Right renal pelvis (tissue), 4 donors: Measurements from ENCODE around the gene SPATS2. TPM values are rescaled to one million over a fixed set of nuclear protein-coding genes. Genes with fewer than 3 reads are reported as not detected.

Experiments used
- DNase-seq, 4 donors: peaks; one replicate each; pipeline ENCODE4 v3.0.0-alpha.2; 2013; ENCODE audit warnings: low read depth in 4 of 4, low spot score in 3 of 4, missing footprints in 1 of 4
- polyA plus RNA-seq, 4 donors: library from polyadenylated mRNA; unstranded; fragments of 120-200 nt; gene quantifications; one replicate each; pipeline ENCODE4 v1.2.1, GENCODE V29; 2013; ENCODE audit not compliant: insufficient read length in 4 of 4

SPATS2 gene
- polyA plus RNA-seq, 4 donors: 45.0 to 49.8 (median 47.8) TPM

GRCh38 chr12:49537752-49538509 is 170.7 kb downstream of the SPATS2 start:
- DNase-seq: no peak

GRCh38 chr12:49538510-49539403 is 171.5 kb downstream of the SPATS2 start, which contains the start of gene KCNH3:
KCNH3 (plus strand) TSS chr12:49539030; CDS start chr12:49539417, 387 bp downstream.
- no peak for DNase-seq

GRCh38 chr12:49539406-49540228 is 172.4 kb downstream of the SPATS2 start:
- no peak for DNase-seq

- no peak for DNase-seq
Measured at GRCh38 chr12:49540229-49541139, 173.2 kb downstream of the SPATS2 start.

- no peak for DNase-seq
Measured at GRCh38 chr12:49541140-49541861, 174.0 kb downstream of the SPATS2 start.

GRCh38 chr12:49541911-49542505 is 174.7 kb downstream of the SPATS2 start:
- no peak for DNase-seq

- no peak for DNase-seq
Measured at GRCh38 chr12:49542592-49543160, 175.4 kb downstream of the SPATS2 start.

GRCh38 chr12:49543221-49543913 is 176.1 kb downstream of the SPATS2 start:
- no peak for DNase-seq

- DNase-seq: no peak
Measured at GRCh38 chr12:49543914-49544815, 176.9 kb downstream of the SPATS2 start.

- DNase-seq: no peak
Measured at GRCh38 chr12:49545815-49546214, 178.6 kb downstream of the SPATS2 start.

- no peak for DNase-seq
Measured at GRCh38 chr12:49546481-49546880, 179.2 kb downstream of the SPATS2 start.

GRCh38 chr12:49547090-49547690 is 179.9 kb downstream of the SPATS2 start:
- no peak for DNase-seq

- DNase-seq: no peak
Measured at GRCh38 chr12:49548481-49548821, 181.2 kb downstream of the SPATS2 start.

GRCh38 chr12:49548822-49549648 is 181.8 kb downstream of the SPATS2 start:
- no peak for DNase-seq
